ENCODE results near the gene MCUB.
"Not testable (repeated sequence)": the region's sequence is repeated elsewhere in the genome, so short reads cannot be mapped to it uniquely, and the experiment has no call there.

The MCUB gene

GRCh38 chr4:109559983-109560686 lies at the start of gene MCUB:
TSS of gene MCUB (plus strand) at chr4:109560246. CDS start at chr4:109560338, 92 bp downstream.
- peak; percentile 62 for DNase-seq

- no peak for DNase-seq
Measured at GRCh38 chr4:109510687-109511086, 49.4 kb upstream of the MCUB start.

- DNase-seq: no peak
Measured at GRCh38 chr4:109511414-109511813, 48.6 kb upstream of the MCUB start.

GRCh38 chr4:109513368-109513767 lies 46.7 kb upstream of the MCUB start:
- not testable (repeated sequence) for DNase-seq

- DNase-seq: no peak
Measured at GRCh38 chr4:109532182-109532581, 27.9 kb upstream of the MCUB start.

- no peak for DNase-seq
Measured at GRCh38 chr4:109545401-109545800, 14.6 kb upstream of the MCUB start.

GRCh38 chr4:109547394-109547793 lies 12.7 kb upstream of the MCUB start:
- no peak for DNase-seq

- no peak for DNase-seq
Measured at GRCh38 chr4:109548655-109549054, 11.4 kb upstream of the MCUB start.

GRCh38 chr4:109552237-109552636 lies 7.8 kb upstream of the MCUB start:
- no peak for DNase-seq

GRCh38 chr4:109553130-109553529 lies 6.9 kb upstream of the MCUB start:
- no peak for DNase-seq

GRCh38 chr4:109554971-109555370 lies 5.1 kb upstream of the MCUB start:
- DNase-seq: no peak

GRCh38 chr4:109557433-109557832 lies 2.6 kb upstream of the MCUB start:
- DNase-seq: no peak

GRCh38 chr4:109558095-109558494 lies 2.0 kb upstream of the MCUB start:
- DNase-seq: not testable (repeated sequence)

GRCh38 chr4:109559625-109559982 lies 442 bp upstream of the MCUB start:
- no peak for DNase-seq

- no peak for DNase-seq
Measured at GRCh38 chr4:109560687-109561461, 828 bp downstream of the MCUB start.

- DNase-seq: no peak
Measured at GRCh38 chr4:109562457-109563239, 2.6 kb downstream of the MCUB start.

- no peak for DNase-seq
Measured at GRCh38 chr4:109571494-109571893, 11.4 kb downstream of the MCUB start.

GRCh38 chr4:109572154-109572553 lies 12.1 kb downstream of the MCUB start:
- DNase-seq: no peak

- no peak for DNase-seq
Measured at GRCh38 chr4:109574443-109574850, 14.4 kb downstream of the MCUB start.

- peak; percentile 10 for DNase-seq
Measured at GRCh38 chr4:109574931-109575804, 15.1 kb downstream of the MCUB start.

GRCh38 chr4:109576462-109576861 lies 16.4 kb downstream of the MCUB start:
- no peak for DNase-seq

GRCh38 chr4:109578846-109579245 lies 18.8 kb downstream of the MCUB start:
- no peak for DNase-seq

GRCh38 chr4:109579997-109580396 lies 20.0 kb downstream of the MCUB start:
- DNase-seq: not testable (repeated sequence)
